Liver (tissue), 3 donors: ENCODE results near the gene CAMK1D.

Experiments
- CTCF ChIP-seq: fragments of 150-350 bp; IDR thresholded peaks from 2 replicates; pipeline ENCODE4 v1.5.1; 2017; ENCODE audit warnings: improper control_type of control experiment, low read depth, low read length; ENCODE audit not compliant: missing input control
- REST ChIP-seq: IDR thresholded peaks from 2 replicates; pipeline ENCODE4 v1.6.1; 2016; ENCODE audit warnings: antibody characterized with exemption, mild to moderate bottlenecking
- SP1 ChIP-seq: IDR thresholded peaks from 2 replicates; pipeline ENCODE4 v1.6.1; 2018; ENCODE audit warnings: antibody characterized with exemption, mild to moderate bottlenecking
- YY1 ChIP-seq: IDR thresholded peaks from 2 replicates; pipeline ENCODE4 v1.6.1; 2016; ENCODE audit warnings: antibody characterized with exemption, mild to moderate bottlenecking
- TF ChIP-seq, protein P1 (sequence below): IDR thresholded peaks from 2 replicates; pipeline ENCODE4 v1.6.1; 2016; ENCODE audit warnings: antibody characterized with exemption
- donor health status: healthy.
- donor health status: healthy.

- no peak for TF ChIP-seq CTCF
- TF ChIP-seq, protein P1, sequence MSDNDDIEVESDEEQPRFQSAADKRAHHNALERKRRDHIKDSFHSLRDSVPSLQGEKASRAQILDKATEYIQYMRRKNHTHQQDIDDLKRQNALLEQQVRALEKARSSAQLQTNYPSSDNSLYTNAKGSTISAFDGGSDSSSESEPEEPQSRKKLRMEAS, result no peak
- TF ChIP-seq SP1, result no peak
- TF ChIP-seq REST, result no peak
- TF ChIP-seq YY1, result no peak
Measured at GRCh38 chr10:12784646-12785045, 435.3 kb downstream of the CAMK1D start.
